ENCODE results near the gene GMCL1.

GRCh38 chr2:69815717-69816116 is 13.7 kb upstream of the GMCL1 start:
- no peak for TF ChIP-seq EZH2phosphoT487 (IDR thresholded peaks at IDR 0.05; ENCODE audit: borderline replicate concordance, low read length)
- no peak for TF ChIP-seq EZH2 (IDR thresholded peaks at IDR 0.05; ENCODE audit: low read length, unreplicated experiment)
- TF ChIP-seq CTCF (conservative IDR thresholded peaks at IDR 0.05; ENCODE audit: low read depth, low read length): no peak
